HEK293T (cell line): ENCODE measurements around the gene DSPP.

ENCODE experiments used
- BHLHE40 ChIP-seq: fragments of 450-650 bp; IDR thresholded peaks from 2 replicates; pipeline ENCODE4 v1.6.1; 2016; ENCODE audit warnings: mild to moderate bottlenecking, moderate library complexity, borderline replicate concordance
- ELF4 ChIP-seq: fragments of 450-650 bp; IDR thresholded peaks from 2 replicates; pipeline ENCODE4 v1.6.1; 2017; ENCODE audit warnings: antibody characterized with exemption
- FOXA1 ChIP-seq: fragments of 450-650 bp; IDR thresholded peaks from 2 replicates; pipeline ENCODE4 v1.6.1; 2016; ENCODE audit warnings: mild to moderate bottlenecking
- FOXM1 ChIP-seq: fragments of 450-650 bp; IDR thresholded peaks from 2 replicates; pipeline ENCODE4 v1.6.1; 2017; ENCODE audit warnings: mild to moderate bottlenecking, borderline replicate concordance
- HDGF ChIP-seq: fragments of 450-650 bp; IDR thresholded peaks from 2 replicates; pipeline ENCODE4 v1.6.1; 2017; ENCODE audit warnings: antibody characterized with exemption, borderline replicate concordance
- LEF1 ChIP-seq: fragments of 450-650 bp; IDR thresholded peaks from 2 replicates; pipeline ENCODE4 v1.6.1; 2017; ENCODE audit warnings: mild to moderate bottlenecking, borderline replicate concordance
- NFRKB ChIP-seq: fragments of 450-650 bp; IDR thresholded peaks from 2 replicates; pipeline ENCODE4 v1.6.1; 2016; ENCODE audit warnings: mild to moderate bottlenecking, moderate library complexity
- SP1 ChIP-seq: fragments of 450-650 bp; IDR thresholded peaks from 2 replicates; pipeline ENCODE4 v1.6.1; 2017
- SUZ12 ChIP-seq: fragments of 450-650 bp; IDR thresholded peaks from 2 replicates; pipeline ENCODE4 v1.6.1; 2016; ENCODE audit warnings: mild to moderate bottlenecking
- TF ChIP-seq, protein P1 (sequence below): fragments of 450-650 bp; IDR thresholded peaks from 2 replicates; pipeline ENCODE4 v1.6.1; 2016

DNA sequence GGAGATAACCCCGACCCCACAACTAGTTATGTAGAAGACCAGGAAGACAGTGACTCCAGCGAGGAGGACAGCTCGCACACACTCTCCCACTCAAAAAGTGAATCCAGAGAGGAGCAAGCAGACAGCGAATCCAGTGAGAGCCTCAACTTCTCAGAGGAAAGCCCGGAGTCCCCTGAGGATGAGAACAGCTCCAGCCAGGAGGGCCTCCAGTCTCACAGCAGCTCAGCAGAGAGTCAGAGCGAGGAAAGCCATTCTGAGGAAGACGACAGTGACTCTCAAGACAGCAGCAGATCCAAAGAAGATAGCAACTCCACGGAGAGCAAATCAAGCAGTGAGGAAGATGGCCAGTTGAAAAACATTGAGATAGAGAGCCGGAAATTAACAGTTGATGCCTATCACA lies 54.5 kb downstream of the DSPP start:
- TF ChIP-seq, protein P1, sequence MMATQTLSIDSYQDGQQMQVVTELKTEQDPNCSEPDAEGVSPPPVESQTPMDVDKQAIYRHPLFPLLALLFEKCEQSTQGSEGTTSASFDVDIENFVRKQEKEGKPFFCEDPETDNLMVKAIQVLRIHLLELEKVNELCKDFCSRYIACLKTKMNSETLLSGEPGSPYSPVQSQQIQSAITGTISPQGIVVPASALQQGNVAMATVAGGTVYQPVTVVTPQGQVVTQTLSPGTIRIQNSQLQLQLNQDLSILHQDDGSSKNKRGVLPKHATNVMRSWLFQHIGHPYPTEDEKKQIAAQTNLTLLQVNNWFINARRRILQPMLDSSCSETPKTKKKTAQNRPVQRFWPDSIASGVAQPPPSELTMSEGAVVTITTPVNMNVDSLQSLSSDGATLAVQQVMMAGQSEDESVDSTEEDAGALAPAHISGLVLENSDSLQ: no peak
- TF ChIP-seq FOXA1 (no peak), ELF4 (no peak), FOXM1 (no peak), NFRKB (no peak), HDGF (no peak), SP1 (no peak), LEF1 (no peak), BHLHE40 (no peak), SUZ12 (no peak)
